Fibroblast of villous mesenchyme (primary cell): ENCODE results near the gene INO80. TPM values are rescaled to one million over a fixed set of nuclear protein-coding genes. Genes with fewer than 3 reads are reported as not detected.
A peak's percentile ranks its signal among the peaks of the same experiment; 100 is the strongest.

Experiments used
- DNase-seq: peaks from one replicate; pipeline ENCODE4 v3.0.0-alpha.2; 2010; ENCODE audit warnings: low read depth
- H3K4me3 ChIP-seq: 2 replicates; pipeline ENCODE4 v1.5.1; 2011; ENCODE audit warnings: low read depth, mild to moderate bottlenecking, low read length
- total RNA-seq: library from RNA; depleted of rRNA; stranded (reverse); fragments of >200 nt; gene quantifications from 2 replicates; pipeline ENCODE4 v1.2.3, GENCODE V29; 2012
- TF ChIP-seq, protein P1 (sequence below): IDR thresholded peaks from 2 replicates; pipeline ENCODE4 v1.5.1; 2012; ENCODE audit warnings: low read depth, mild to moderate bottlenecking, low read length; ENCODE audit not compliant: insufficient read depth

Gene INO80
- total RNA-seq, 1 donor = 29.8 TPM

DNA sequence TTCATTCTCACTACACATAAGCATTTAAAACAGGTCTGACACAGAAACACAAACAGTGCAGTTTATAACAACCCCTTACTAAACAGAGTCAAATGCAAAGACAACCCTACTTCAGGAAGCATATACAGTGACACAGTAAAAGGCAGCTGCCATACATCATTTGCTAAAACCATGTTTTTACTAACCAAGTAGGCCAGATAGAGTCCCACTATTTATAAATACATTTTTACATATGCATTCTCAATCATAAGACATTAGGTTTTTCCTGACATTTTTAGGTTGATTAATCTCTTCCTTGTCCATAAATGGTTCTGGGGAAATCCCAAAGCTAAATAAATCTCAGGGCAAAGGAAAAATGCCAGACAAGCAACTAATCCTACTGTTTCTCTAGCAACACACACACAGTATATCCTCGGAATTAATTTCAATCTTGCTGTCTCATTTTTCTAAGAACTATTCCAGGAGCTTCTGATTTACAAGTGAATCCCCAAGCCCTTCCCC, 123.8 kb downstream of the INO80 start:
- H3K4me3 ChIP-seq = no peak overlapping the region
- peak; percentile 77 for DNase-seq

DNA sequence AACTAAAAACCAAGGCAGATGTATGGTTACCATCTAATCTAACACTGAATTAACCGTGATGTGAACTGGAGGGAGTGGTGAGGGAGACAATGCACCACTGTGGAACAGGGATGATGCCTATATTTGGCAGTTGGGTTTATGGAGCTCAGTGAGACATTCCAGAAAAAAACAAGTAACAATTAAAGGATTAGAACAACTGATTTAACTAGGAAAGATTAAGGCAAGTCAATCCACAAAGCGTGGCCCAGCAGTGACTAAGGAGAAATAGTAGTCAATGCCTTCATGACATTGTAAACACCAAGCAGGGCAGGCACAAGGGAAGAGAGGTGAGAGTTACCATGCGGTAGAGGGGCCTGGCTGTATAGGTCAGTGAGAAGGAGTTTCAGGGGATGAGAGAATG, 124.7 kb downstream of the INO80 start:
- DNase-seq = no peak
- TF ChIP-seq, protein P1, sequence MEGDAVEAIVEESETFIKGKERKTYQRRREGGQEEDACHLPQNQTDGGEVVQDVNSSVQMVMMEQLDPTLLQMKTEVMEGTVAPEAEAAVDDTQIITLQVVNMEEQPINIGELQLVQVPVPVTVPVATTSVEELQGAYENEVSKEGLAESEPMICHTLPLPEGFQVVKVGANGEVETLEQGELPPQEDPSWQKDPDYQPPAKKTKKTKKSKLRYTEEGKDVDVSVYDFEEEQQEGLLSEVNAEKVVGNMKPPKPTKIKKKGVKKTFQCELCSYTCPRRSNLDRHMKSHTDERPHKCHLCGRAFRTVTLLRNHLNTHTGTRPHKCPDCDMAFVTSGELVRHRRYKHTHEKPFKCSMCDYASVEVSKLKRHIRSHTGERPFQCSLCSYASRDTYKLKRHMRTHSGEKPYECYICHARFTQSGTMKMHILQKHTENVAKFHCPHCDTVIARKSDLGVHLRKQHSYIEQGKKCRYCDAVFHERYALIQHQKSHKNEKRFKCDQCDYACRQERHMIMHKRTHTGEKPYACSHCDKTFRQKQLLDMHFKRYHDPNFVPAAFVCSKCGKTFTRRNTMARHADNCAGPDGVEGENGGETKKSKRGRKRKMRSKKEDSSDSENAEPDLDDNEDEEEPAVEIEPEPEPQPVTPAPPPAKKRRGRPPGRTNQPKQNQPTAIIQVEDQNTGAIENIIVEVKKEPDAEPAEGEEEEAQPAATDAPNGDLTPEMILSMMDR = no peak
- no peak overlapping the region for H3K4me3 ChIP-seq

More for the DNA sequence above, 123.8 kb downstream of the INO80 start:
- TF ChIP-seq, protein P1 = no peak

DNA sequence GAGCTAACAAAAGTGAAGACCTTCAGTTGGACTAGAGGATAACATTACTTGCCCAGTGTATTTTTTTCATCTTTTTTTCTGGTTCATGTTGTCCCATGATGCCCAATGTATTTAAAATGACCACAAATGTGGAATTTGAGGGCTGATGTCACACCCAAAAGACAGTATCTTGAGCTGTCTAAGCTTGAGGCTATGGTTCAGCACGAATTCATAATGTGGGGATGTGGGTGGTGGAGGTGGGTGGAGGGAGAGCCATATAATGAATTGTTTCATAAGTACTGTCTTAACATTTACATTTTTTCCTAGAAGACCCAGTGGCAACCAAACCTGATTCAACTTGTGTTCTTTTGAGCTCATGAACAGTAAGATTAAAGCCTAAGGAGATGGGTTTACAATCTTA, 125.3 kb downstream of the INO80 start:
- H3K4me3 ChIP-seq = no peak overlapping the region
- TF ChIP-seq, protein P1 = no peak
- no peak for DNase-seq

DNA sequence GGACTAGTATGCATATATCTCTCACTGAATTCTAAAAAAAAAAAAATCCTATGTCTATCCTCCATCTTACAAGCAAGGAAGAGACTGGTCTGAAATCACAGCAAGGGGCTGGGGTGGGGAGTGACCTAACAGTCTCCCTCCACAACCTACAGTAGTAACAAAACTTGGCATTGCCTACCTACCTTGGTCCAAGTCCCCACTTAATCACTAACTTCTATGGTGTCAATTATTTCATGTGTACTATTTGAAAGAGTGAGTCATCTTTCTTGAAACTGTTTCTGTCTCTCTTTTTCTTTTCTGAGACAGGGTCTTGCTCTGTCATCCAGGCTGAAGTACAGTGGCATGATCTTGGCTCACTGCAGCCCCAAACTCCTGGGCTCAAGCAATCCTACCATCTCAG, 126.0 kb downstream of the INO80 start:
- TF ChIP-seq, protein P1 = no peak
- no peak for DNase-seq
- H3K4me3 ChIP-seq = no peak overlapping the region

GRCh38 chr15:40988156-40988555, 127.9 kb downstream of the INO80 start:
- H3K4me3 ChIP-seq = no peak overlapping the region
- DNase-seq = no peak
- TF ChIP-seq, protein P1 = no peak

GRCh38 chr15:40986820-40987219, 129.3 kb downstream of the INO80 start:
- no peak overlapping the region for H3K4me3 ChIP-seq
- TF ChIP-seq, protein P1 = no peak
- no peak for DNase-seq

DNA sequence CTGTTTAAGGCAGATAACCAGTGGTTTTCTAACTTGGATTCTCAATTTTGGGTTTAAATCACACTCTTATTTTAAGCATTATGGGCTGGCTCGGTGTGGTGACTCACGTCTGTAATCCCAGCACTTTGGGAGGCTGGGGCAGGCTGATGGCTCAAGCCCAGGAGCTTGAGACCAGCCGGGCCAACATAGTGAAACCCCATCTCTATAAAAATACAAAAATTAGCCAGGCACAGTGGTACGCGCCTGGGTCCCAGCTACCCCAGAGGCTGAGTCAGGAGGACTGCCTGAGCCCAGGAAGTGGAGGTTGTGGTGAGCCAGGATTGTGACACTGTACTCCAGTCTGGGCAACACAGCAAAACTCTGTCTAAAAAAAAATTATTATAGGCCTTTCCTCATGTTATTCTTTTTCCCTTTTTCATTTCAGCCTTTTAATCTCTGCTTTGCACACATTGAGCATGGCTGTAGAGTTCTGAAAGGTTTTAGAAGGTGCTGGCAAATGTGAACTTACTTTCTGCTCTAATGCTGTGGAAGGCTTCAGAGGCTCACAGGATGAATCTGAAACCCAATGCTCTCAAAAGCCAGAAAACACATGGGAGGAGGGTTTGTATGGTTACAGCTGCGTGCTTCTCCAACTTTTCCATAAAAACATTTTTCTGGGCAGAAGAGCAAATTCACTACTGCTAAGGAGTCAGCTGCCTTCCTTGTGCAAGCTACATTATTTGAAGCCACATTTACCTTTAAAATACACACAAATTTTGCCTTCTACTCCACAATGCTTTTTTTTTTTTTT, 130.3 kb downstream of the INO80 start:
- peak; percentile 55 for DNase-seq
- TF ChIP-seq, protein P1 = no peak

More for the DNA sequence above, 130.3 kb downstream of the INO80 start:
- no peak overlapping the region for H3K4me3 ChIP-seq
